Measurements from ENCODE around the gene PCDHGA4.

PCDHGA4 gene

GRCh38 chr5:141328231-141328630, 26.6 kb upstream of the PCDHGA4 start:
- TF ChIP-seq RAD21 (IDR thresholded peaks at IDR 0.05; ENCODE audit: low read depth) (no peak), EP300 (IDR thresholded peaks at IDR 0.05; ENCODE audit: borderline replicate concordance) (no peak), REST (IDR thresholded peaks at IDR 0.05; ENCODE audit: low read depth) (no peak), ZBTB7A (IDR thresholded peaks at IDR 0.05; ENCODE audit: low read depth) (no peak), FOXM1 (IDR thresholded peaks at IDR 0.05; ENCODE audit: borderline replicate concordance, low read depth) (no peak), TAF1 (IDR thresholded peaks at IDR 0.05; ENCODE audit: low read depth) (no peak), TCF12 (IDR thresholded peaks at IDR 0.05; ENCODE audit: low read depth) (no peak), CEBPB (IDR thresholded peaks at IDR 0.05) (no peak), EGR1 (IDR thresholded peaks at IDR 0.05) (no peak)

- TF ChIP-seq CREB1 (IDR thresholded peaks at IDR 0.05; ENCODE audit: low read depth) = no peak
- TF ChIP-seq NFIC (IDR thresholded peaks at IDR 0.05) = no peak
- TF ChIP-seq TEAD4 (IDR thresholded peaks at IDR 0.05) = no peak
- no peak for TF ChIP-seq YY1 (IDR thresholded peaks at IDR 0.05; ENCODE audit: low read depth)
- peak; percentile 46 for TF ChIP-seq RAD21 (IDR thresholded peaks at IDR 0.05; ENCODE audit: low read depth)
- no peak for TF ChIP-seq EGR1 (IDR thresholded peaks at IDR 0.05)
- TF ChIP-seq ZBTB7A (IDR thresholded peaks at IDR 0.05; ENCODE audit: low read depth) = no peak
Observed at GRCh38 chr5:141330299-141331080, 24.3 kb upstream of the PCDHGA4 start, which contains the start of gene PCDHGA1. TSS of gene PCDHGA1 (plus strand) at chr5:141330514.

GRCh38 chr5:141338538-141339306, 16.1 kb upstream of the PCDHGA4 start, which contains the start of gene PCDHGA2:
TSS of gene PCDHGA2 (plus strand) at chr5:141338760.
- TF ChIP-seq YY1 (IDR thresholded peaks at IDR 0.05; ENCODE audit: low read depth) (no peak), RAD21 (IDR thresholded peaks at IDR 0.05; ENCODE audit: low read depth) (peak; percentile 39)

GRCh38 chr5:141342773-141343172, 12.0 kb upstream of the PCDHGA4 start:
- TF ChIP-seq YY1 (IDR thresholded peaks at IDR 0.05; ENCODE audit: low read depth) = no peak

- TF ChIP-seq MAX (IDR thresholded peaks at IDR 0.05) (no peak), YY1 (IDR thresholded peaks at IDR 0.05; ENCODE audit: low read depth) (no peak), EGR1 (IDR thresholded peaks at IDR 0.05) (no peak), NFIC (IDR thresholded peaks at IDR 0.05) (no peak), TCF12 (IDR thresholded peaks at IDR 0.05; ENCODE audit: low read depth) (no peak), TEAD4 (IDR thresholded peaks at IDR 0.05) (no peak), CREB1 (IDR thresholded peaks at IDR 0.05; ENCODE audit: low read depth) (no peak)
Observed at GRCh38 chr5:141343242-141343952, 11.4 kb upstream of the PCDHGA4 start, which contains the start of gene PCDHGA3. TSS of gene PCDHGA3 (plus strand) at chr5:141343829. CDS start at chr5:141344034, 205 bp downstream.

GRCh38 chr5:141343953-141344463, 10.8 kb upstream of the PCDHGA4 start:
- TF ChIP-seq CEBPB (IDR thresholded peaks at IDR 0.05) (no peak), REST (IDR thresholded peaks at IDR 0.05; ENCODE audit: low read depth) (no peak), MAX (IDR thresholded peaks at IDR 0.05) (no peak), USF1 (IDR thresholded peaks at IDR 0.05) (no peak), EP300 (IDR thresholded peaks at IDR 0.05; ENCODE audit: borderline replicate concordance) (no peak)

Measured in Ishikawa (cell line).